IMR-90 (cell line): ENCODE measurements around the gene MRPL58. TPM values are rescaled to one million over a fixed set of nuclear protein-coding genes. Genes with fewer than 3 reads are reported as not detected.

Experiments
- ATAC-seq: fragments of 200-7000 bp; cut with Tn5 transposase; 2 replicates; pipeline ENCODE4 v1.9.1; 2020; ENCODE audit warnings: low read depth, mild to moderate bottlenecking, moderate library complexity
- BruUV-seq: library from RNA; stranded (reverse); fragments of 400-500 nt; replicated peaks from 2 replicates; lab custom pipeline; 2021; lab: Mats Ljungman, UMichigan
- CTCF ChIA-PET: fragments of 300-600 bp; formaldehyde crosslinking; extraction: SDS; loops from one replicate; lab custom pipeline; 2021; ENCODE audit warnings: antibody characterized with exemption; lab: Yijun Ruan, JAX
- POLR2A ChIA-PET: fragments of 300-600 bp; sonication (Branson Sonifier 250); formaldehyde crosslinking; loops from one replicate; lab custom pipeline; 2022; ENCODE audit warnings: antibody characterized with exemption; ENCODE audit not compliant: unreplicated experiment; lab: Charles Lee
- DNase-seq: peaks from one replicate; pipeline ENCODE4 v3.0.0; 2013
- H2AFZ ChIP-seq: replicated peaks from 2 replicates; pipeline ENCODE3; 2013; ENCODE audit warnings: low read length, mild to moderate bottlenecking; ENCODE audit not compliant: poor library complexity
- H2AK5ac ChIP-seq: 2 replicates; pipeline ENCODE4 v1.6.1; 2013; ENCODE audit warnings: low read depth, low read length, inconsistent platforms
- H2AK9ac ChIP-seq: replicated peaks from 2 replicates; pipeline ENCODE3; 2013; ENCODE audit warnings: mild to moderate bottlenecking, low read depth, low read length, moderate library complexity; ENCODE audit not compliant: poor library complexity
- H2BK120ac ChIP-seq: 2 replicates; pipeline ENCODE4 v1.6.1; 2013; ENCODE audit warnings: low read depth, low read length, inconsistent platforms
- H2BK15ac ChIP-seq: 3 replicates; pipeline ENCODE4 v1.6.1; 2013; ENCODE audit warnings: low read depth, low read length, inconsistent platforms
- H2BK20ac ChIP-seq: 2 replicates; pipeline ENCODE4 v1.6.1; 2013; ENCODE audit warnings: low read depth, mild to moderate bottlenecking, inconsistent platforms, low read length, moderate library complexity
- H2BK5ac ChIP-seq: 2 replicates; pipeline ENCODE4 v1.6.1; 2013; ENCODE audit warnings: mild to moderate bottlenecking, low read depth, low read length, inconsistent platforms; ENCODE audit not compliant: poor library complexity, severe bottlenecking
- H3K14ac ChIP-seq: replicated peaks from 2 replicates; pipeline ENCODE4 v1.6.1; 2013; ENCODE audit warnings: low read depth, low read length, inconsistent platforms
- H3K18ac ChIP-seq: 2 replicates; pipeline ENCODE4 v1.6.1; 2013; ENCODE audit warnings: low read depth, low read length, control low read depth
- H3K23ac ChIP-seq: 2 replicates; pipeline ENCODE4 v1.6.1; 2013; ENCODE audit warnings: low read depth, low read length, inconsistent platforms
- H3K27ac ChIP-seq: 2 replicates; pipeline ENCODE4 v1.5.1; 2013; ENCODE audit warnings: mild to moderate bottlenecking, control low read depth, low read length; ENCODE audit not compliant: insufficient read depth
- H3K27me3 ChIP-seq: 2 replicates; pipeline ENCODE4 v1.6.1; 2013; ENCODE audit warnings: low read length; ENCODE audit not compliant: control insufficient read depth, insufficient read depth
- H3K36me3 ChIP-seq: 2 replicates; pipeline ENCODE4 v1.6.1; 2013; ENCODE audit warnings: low read length, mixed read lengths; ENCODE audit not compliant: control insufficient read depth, insufficient read depth
- H3K4ac ChIP-seq: 2 replicates; pipeline ENCODE4 v1.6.1; 2013; ENCODE audit warnings: low read depth, low read length, inconsistent platforms
- H3K4me1 ChIP-seq: 2 replicates; pipeline ENCODE4 v1.6.1; 2013; ENCODE audit warnings: low read length, mixed read lengths; ENCODE audit not compliant: control insufficient read depth, insufficient read depth
- H3K4me2 ChIP-seq: 2 replicates; pipeline ENCODE4 v1.6.1; 2013; ENCODE audit warnings: low read depth, mild to moderate bottlenecking, control low read depth, low read length, moderate library complexity
- H3K4me3 ChIP-seq: 2 replicates; pipeline ENCODE4 v1.5.1; 2013; ENCODE audit warnings: low read depth, mild to moderate bottlenecking, control low read depth, low read length, moderate library complexity; ENCODE audit not compliant: insufficient read depth
- H3K56ac ChIP-seq: 2 replicates; pipeline ENCODE4 v1.6.1; 2013; ENCODE audit warnings: low read length, inconsistent platforms; ENCODE audit not compliant: insufficient read depth; ENCODE audit errors: extremely low read depth
- H3K79me1 ChIP-seq, 2 experiments: 2 replicates each; pipeline ENCODE4 v1.6.1; 2013; ENCODE audit warnings: low read length in 2 of 2, inconsistent platforms in 1 of 2, low read depth in 1 of 2
- H3K9ac ChIP-seq: 2 replicates; pipeline ENCODE4 v1.6.1; 2013; ENCODE audit warnings: low read depth, low read length, control low read depth
- H3K9me1 ChIP-seq: 2 replicates; pipeline ENCODE4 v1.6.1; 2013; ENCODE audit warnings: low read length, inconsistent platforms; ENCODE audit not compliant: insufficient read depth
- H3K9me3 ChIP-seq: 2 replicates; pipeline ENCODE4 v1.6.1; 2013; ENCODE audit warnings: low read length; ENCODE audit not compliant: control insufficient read depth, insufficient read depth
- H4K20me1 ChIP-seq: 2 replicates; pipeline ENCODE4 v1.6.1; 2013; ENCODE audit warnings: low read length, inconsistent platforms; ENCODE audit not compliant: insufficient read depth
- H4K5ac ChIP-seq: 2 replicates; pipeline ENCODE4 v1.6.1; 2013; ENCODE audit warnings: mild to moderate bottlenecking, low read depth, low read length, control low read depth
- H4K8ac ChIP-seq, 2 experiments: 2 replicates each; pipeline ENCODE4 v1.6.1; 2013; ENCODE audit warnings: low read depth in 2 of 2, low read length in 2 of 2, control low read depth in 1 of 2, inconsistent platforms in 1 of 2
- H4K91ac ChIP-seq: 2 replicates; pipeline ENCODE4 v1.6.1; 2013; ENCODE audit warnings: low read depth, low read length, inconsistent platforms; ENCODE audit not compliant: insufficient read depth
- BHLHE40 ChIP-seq: fragments of 150-350 bp; IDR thresholded peaks from 2 replicates; pipeline ENCODE4 v1.6.1; 2016; ENCODE audit warnings: mild to moderate bottlenecking, low read depth, low read length
- CEBPB ChIP-seq: IDR thresholded peaks from 2 replicates; pipeline ENCODE4 v1.6.1; 2012; ENCODE audit warnings: low read depth, low read length, improper control_type of control experiment
- CHD1 ChIP-seq: IDR thresholded peaks from 2 replicates; pipeline ENCODE4 v1.6.1; 2012; ENCODE audit warnings: low read depth, low read length, improper control_type of control experiment
- MAFK ChIP-seq: IDR thresholded peaks from 2 replicates; pipeline ENCODE4 v1.6.1; 2012; ENCODE audit warnings: low read depth, low read length, improper control_type of control experiment
- MXI1 ChIP-seq: IDR thresholded peaks from 2 replicates; pipeline ENCODE4 v1.6.1; 2012; ENCODE audit warnings: low read depth, mild to moderate bottlenecking, low read length, moderate library complexity, borderline replicate concordance
- RCOR1 ChIP-seq: IDR thresholded peaks from 2 replicates; pipeline ENCODE4 v1.6.1; 2012; ENCODE audit warnings: mild to moderate bottlenecking, low read length, improper control_type of control experiment; ENCODE audit not compliant: insufficient replicate concordance
- SMC3 ChIP-seq: fragments of 150-350 bp; IDR thresholded peaks from 2 replicates; pipeline ENCODE4 v1.6.1; 2016; ENCODE audit warnings: low read depth, mild to moderate bottlenecking, antibody characterized with exemption, low read length, moderate library complexity
- WGBS, 2 experiments: methylation state at CpG; one replicate each; pipeline versions ENCODE4 v1.1.5 to v1.1.7; 2013; ENCODE audit warnings: missing lambda C conversion rate in 2 of 2; ENCODE audit not compliant: insufficient read length in 1 of 2; ENCODE audit errors: extremely low coverage in 2 of 2; 5-methylcytosine and 5-hydroxymethylcytosine counted together
- dilution Hi-C: fragments of 300-500 bp; cut with HindIII; formaldehyde crosslinking; loops from one replicate; pipeline ENCODE4 v1.14.3; 2018; ENCODE audit warnings: low sequenced_read_pairs; ENCODE audit not compliant: unreplicated experiment
- in situ Hi-C: fragments of 300-500 bp; cut with MboI; formaldehyde crosslinking; loops from 3 replicates; pipeline ENCODE4 v1.14.3; 2019; ENCODE audit warnings: low sequenced_read_pairs, inconsistent platforms, mixed read lengths
- intact Hi-C: fragments of 100-400 bp; cut with micrococcal nuclease; formaldehyde crosslinking; loops from 2 replicates; pipeline ENCODE4 v1.10.0; 2022
- polyA plus RNA-seq, 3 experiments: library from polyadenylated mRNA; depleted of rRNA; stranded (reverse); fragments of >200 nt; gene quantifications; 2 replicates each; pipeline ENCODE4 v1.2.3, GENCODE V29; 2012; ENCODE audit warnings: low replicate concordance in 1 of 3
- total RNA-seq: library from RNA; depleted of rRNA; stranded (reverse); fragments of >200 nt; gene quantifications from 2 replicates; pipeline ENCODE4 v1.2.3, GENCODE V29; 2012

The MRPL58 gene
- total and polyA plus RNA-seq, 2 of the 4 experiments (the other 2 are of a cell fraction), result 42.5 to 53.0 TPM

DNA sequence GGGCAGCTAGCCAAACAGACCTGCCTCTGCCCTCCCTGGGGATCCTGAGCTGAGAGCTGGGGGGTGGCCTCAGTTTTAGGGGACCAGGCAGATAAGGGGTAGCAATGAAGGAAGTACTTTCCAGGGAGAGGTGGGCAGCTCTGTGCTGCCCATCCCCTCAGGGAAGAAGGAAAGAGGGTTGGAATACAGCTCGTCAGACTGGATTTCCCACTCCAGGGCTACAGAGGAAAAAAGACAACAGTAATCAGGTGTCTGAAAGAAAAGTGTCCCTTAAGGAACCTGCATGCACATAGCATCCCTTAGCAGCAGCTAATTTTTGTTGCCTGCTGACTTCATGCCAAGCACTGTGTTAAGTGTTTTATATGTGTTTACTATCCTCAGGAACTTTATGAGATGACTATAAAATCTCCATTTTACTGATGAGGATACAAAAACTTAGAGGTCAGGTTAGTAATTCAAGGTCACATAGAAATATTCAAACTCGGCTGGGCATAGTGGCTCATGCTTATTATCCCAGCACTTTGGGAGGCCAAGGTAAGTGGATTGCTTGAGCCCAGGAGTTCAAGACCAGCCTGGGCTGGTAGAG, 3.2 kb upstream of the MRPL58 start:
- DNase-seq (no peak), ATAC-seq (no peak)
- Histone ChIP-seq H3K4me3 (no peak overlapping the region), H3K4ac (no peak overlapping the region), H2BK5ac (no peak overlapping the region), H4K8ac (no peak overlapping the region), H3K23ac (no peak overlapping the region), H4K91ac (no peak overlapping the region), H2BK20ac (no peak overlapping the region), H2AK9ac (no peak overlapping the region), H2BK15ac (no peak overlapping the region), H4K5ac (no peak overlapping the region), H2BK120ac (no peak overlapping the region), H2AFZ (no peak overlapping the region), H3K18ac (no peak overlapping the region), H3K56ac (no peak overlapping the region), H3K14ac (no peak overlapping the region), H3K27ac (no peak overlapping the region), H3K4me1 (peaks cover 6% of the 10 kb centered on the region), H3K9ac (no peak overlapping the region), H3K27me3 (no peaks in the 10 kb centered on the region), H3K79me1 (peaks cover 9 to 12% of the 10 kb centered on the region in 2 experiments), H4K20me1 (no peaks in the 10 kb centered on the region), H2AK5ac (no peak overlapping the region), H3K36me3 (peaks cover 12% of the 10 kb centered on the region; the same call in 1 of the 2 replicates), H3K9me1 (0 out of 2 replicates have a peak, but pooled peaks cover 4% of the 10 kb centered on the region), H3K9me3 (no peaks in the 10 kb centered on the region), H3K4me2 (no peak overlapping the region)
- intact Hi-C loops, result no loop called here
- 63% methylated on average over 1 of the region's 2 CpGs; no CpG with 5 or more reads in 1 of the 2 experiments for WGBS, 2 experiments
- ChIA-PET CTCF (no interaction called here), POLR2A (interaction anchor here (0.5 kb wide), 1 partner anchor 15 kb away, joined by 3 read pairs; no protein-coding TSS in a partner anchor)
- BruUV-seq, result no TSS peak
- TF ChIP-seq CHD1 (no peak), BHLHE40 (no peak), SMC3 (no peak), MAFK (no peak), RCOR1 (no peak), MXI1 (no peak), CEBPB (no peak)
- in situ Hi-C loops, result no loop called here
- dilution Hi-C loops, result no loop called here
